HepG2 (cell line): ENCODE data around the gene CACNA1C. TPM values are rescaled to one million over a fixed set of nuclear protein-coding genes. Genes with fewer than 3 reads are reported as not detected.

Experiments used
- ATAC-seq: fragments of 200-7000 bp; cut with Tn5 transposase; 3 replicates; pipeline ENCODE4 v1.9.1; 2020; ENCODE audit warnings: mild to moderate bottlenecking, moderate library complexity
- BruUV-seq: library from RNA; stranded (reverse); fragments of 400-500 nt; replicated peaks from 2 replicates; lab custom pipeline; 2021; lab: Mats Ljungman, UMichigan
- CTCF ChIA-PET: fragments of 300-600 bp; formaldehyde crosslinking; extraction: SDS; loops from one replicate; lab custom pipeline; 2021; ENCODE audit warnings: low total read pairs, inconsistent platforms, low intra/inter-chr PET ratio; lab: Yijun Ruan, JAX
- POLR2A ChIA-PET: fragments of 350-600 bp; sonication (Branson Sonifier 250); formaldehyde crosslinking; loops from one replicate; lab custom pipeline; 2020; ENCODE audit warnings: antibody characterized with exemption, inconsistent platforms; lab: Yijun Ruan, JAX
- DNase-seq: peaks from one replicate; pipeline ENCODE4 v3.0.0-alpha.2; 2015; ENCODE audit warnings: low spot score
- FAIRE-seq: peaks from 3 replicates; lab custom pipeline; 2011; peaks lifted over from hg19 to GRCh38; lab: Jason Lieb, UNC
- H2AFZ ChIP-seq: one replicate; pipeline ENCODE4 v1.6.1; 2011; ENCODE audit warnings: low read length, inconsistent platforms
- H3K27ac ChIP-seq: fragments of 300-600 bp; 3 replicates; pipeline ENCODE4 v1.8.0; 2011; ENCODE audit warnings: mixed run types, mild to moderate bottlenecking, mixed read lengths, low read length, inconsistent platforms; ENCODE audit not compliant: insufficient read depth; ENCODE audit errors: extremely low read length
- H3K27me3 ChIP-seq, 2 experiments: fragments of 200-600 bp in 1 of 2; 2 replicates in 1 of 2; 3 replicates in 1 of 2; pipeline versions ENCODE4 v1.6.0 to v1.8.0; 2011; ENCODE audit warnings: low read length in 2 of 2, mild to moderate bottlenecking in 2 of 2, moderate library complexity in 2 of 2, inconsistent platforms in 1 of 2; ENCODE audit not compliant: insufficient read depth in 2 of 2, control insufficient read depth in 1 of 2
- H3K36me3 ChIP-seq, 2 experiments: fragments of 200-600 bp in 1 of 2; replicated peaks in 1 of 2; 2 replicates in 1 of 2; 3 replicates in 1 of 2; pipeline versions ENCODE4 v1.5.1 to v1.8.0; 2011; ENCODE audit warnings: low read length in 2 of 2, inconsistent platforms in 1 of 2; ENCODE audit not compliant: insufficient read depth in 2 of 2, control insufficient read depth in 1 of 2
- H3K4me1 ChIP-seq: 2 replicates; pipeline ENCODE4 v1.5.1; 2012; ENCODE audit warnings: low read length, inconsistent platforms; ENCODE audit not compliant: insufficient read depth
- H3K4me2 ChIP-seq: 2 replicates; pipeline ENCODE4 v1.6.0; 2011; ENCODE audit warnings: low read depth, low read length, inconsistent platforms
- H3K4me3 ChIP-seq, 3 experiments: fragments of 200-600 bp in 1 of 3; sonication (generic), shearing (Covaris generic) in 1 of 3; replicated peaks in 1 of 3; 2 replicates each; pipeline ENCODE4 v1.5.1; 2011 to 2016; ENCODE audit warnings: low read length in 3 of 3, inconsistent platforms in 2 of 3, low read depth in 2 of 3, mild to moderate bottlenecking in 2 of 3, control low read depth in 1 of 3, mixed read lengths in 1 of 3; ENCODE audit not compliant: insufficient read depth in 1 of 3
- H3K79me2 ChIP-seq: one replicate; pipeline ENCODE4 v1.6.1; 2011; ENCODE audit warnings: low read length, inconsistent platforms; ENCODE audit not compliant: insufficient read depth
- H3K9ac ChIP-seq: 2 replicates; pipeline ENCODE4 v1.6.0; 2011; ENCODE audit warnings: mild to moderate bottlenecking, low read depth, low read length, inconsistent platforms; ENCODE audit not compliant: insufficient read depth
- H3K9me3 ChIP-seq: 2 replicates; pipeline ENCODE4 v1.5.1; 2012; ENCODE audit warnings: mild to moderate bottlenecking, low read length
- H4K20me1 ChIP-seq: 2 replicates; pipeline ENCODE4 v1.6.0; 2011; ENCODE audit warnings: inconsistent platforms, mild to moderate bottlenecking, low read length, moderate library complexity; ENCODE audit not compliant: insufficient read depth
- TBP ChIP-seq: sonication (generic); formaldehyde crosslinking; IDR thresholded peaks from 2 replicates; pipeline ENCODE4 v1.5.0; 2020; ENCODE audit warnings: missing genetic modification reagents
- TIGD3 ChIP-seq: sonication (generic); formaldehyde crosslinking; IDR thresholded peaks from 2 replicates; pipeline ENCODE4 v1.5.1; 2020; ENCODE audit warnings: mild to moderate bottlenecking, missing genetic modification reagents, borderline replicate concordance
- ZBTB39 ChIP-seq: sonication (generic); formaldehyde crosslinking; IDR thresholded peaks from 2 replicates; pipeline ENCODE4 v1.5.0; 2020; ENCODE audit warnings: missing genetic modification reagents
- ZNF839 ChIP-seq: sonication (generic); formaldehyde crosslinking; IDR thresholded peaks from 2 replicates; pipeline ENCODE4 v1.4.0; 2020; ENCODE audit warnings: missing genetic modification reagents, mild to moderate bottlenecking, borderline replicate concordance
- WGBS: methylation state at CpG from one replicate; pipeline ENCODE4 v1.1.6; 2017; ENCODE audit warnings: low lambda C conversion rate; 5-methylcytosine and 5-hydroxymethylcytosine counted together
- in situ Hi-C: cut with HindIII; loops from 2 replicates; pipeline ENCODE4 v1.10.0; 2017; ENCODE audit warnings: low pct_unique_long_range_greater_than_20kb; ENCODE audit not compliant: extremely low pct_ligation_motif_present
- intact Hi-C: fragments of 100-400 bp; cut with micrococcal nuclease; formaldehyde crosslinking; loops from one replicate; pipeline ENCODE4 v1.10.0; 2022; ENCODE audit not compliant: unreplicated experiment
- polyA plus RNA-seq, 8 experiments: library from polyadenylated mRNA; depleted of rRNA in 3 of 8; stranded (reverse) in 7 of 8; unstranded in 1 of 8; fragments of >200 nt; fragmentation: Illumina TruSeq in 4 of 8; extraction: Trizol in 4 of 8; gene quantifications; 2 replicates each; pipeline versions ENCODE4 v1.2.1 to v1.2.3, GENCODE V29; 2011 to 2016; ENCODE audit warnings: low read depth in 4 of 8, missing spikeins in 1 of 8, mixed read lengths in 1 of 8; ENCODE audit not compliant: insufficient read depth in 1 of 8
- total RNA-seq, 5 experiments: library from RNA; depleted of rRNA; stranded (reverse); fragments of >200 nt; fragmentation: Illumina TruSeq; extraction: Trizol; gene quantifications; 2 replicates each; pipeline ENCODE4 v1.2.3, GENCODE V29; 2016; ENCODE audit warnings: low read depth in 1 of 5

The CACNA1C gene
- total and polyA plus RNA-seq, 2 of the 13 experiments (the other 11 are each of a cell fraction or from before 2014, with no cell fraction given): not detected

DNA sequence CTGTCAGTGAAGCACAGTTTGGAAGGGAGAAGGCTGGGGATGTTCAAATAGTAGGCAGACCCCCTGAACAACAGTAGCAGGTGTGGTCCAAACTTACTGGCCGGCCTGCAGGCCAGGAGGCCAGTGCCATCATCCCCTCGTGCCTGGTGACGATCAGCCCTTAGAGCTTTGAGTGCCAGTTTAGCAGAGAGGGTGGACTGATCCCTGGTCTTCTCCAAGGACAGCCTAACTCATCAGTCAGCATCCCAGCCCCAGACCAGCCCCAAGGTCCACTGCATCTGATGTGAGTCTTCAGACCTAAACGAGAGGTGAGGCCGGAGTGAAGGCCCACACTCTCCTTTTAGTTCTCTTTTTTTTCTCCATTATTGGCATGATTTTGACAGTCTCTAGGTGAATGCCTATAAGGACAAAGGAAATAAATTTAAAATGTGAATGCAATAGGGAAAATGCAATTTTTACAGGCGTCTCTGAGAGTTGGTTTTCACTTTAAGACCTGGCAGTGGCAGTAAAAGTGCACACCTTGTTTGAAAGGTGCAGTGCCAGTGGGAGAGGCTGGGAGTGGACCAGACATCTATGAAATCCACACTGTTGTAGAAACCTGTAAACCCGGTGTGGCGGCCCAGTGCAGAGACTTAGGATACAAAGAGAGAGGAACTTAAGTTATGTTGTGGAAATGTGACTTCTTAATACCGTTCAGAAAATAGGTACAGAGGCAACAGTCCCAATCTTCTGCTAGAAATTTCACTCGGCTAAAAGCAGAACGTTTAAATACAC is 311.2 kb downstream of the CACNA1C start:
- in situ Hi-C loops: no loop called here
- FAIRE-seq (no peak), ATAC-seq (no peak), DNase-seq (no peak)
- intact Hi-C loops: no loop called here
- Histone ChIP-seq H3K4me3 (no peak overlapping the region), H4K20me1 (no peaks in the 10 kb centered on the region), H3K9me3 (no peaks in the 10 kb centered on the region), H3K79me2 (no peaks in the 10 kb centered on the region), H3K9ac (no peak overlapping the region), H3K36me3 (no peaks in the 10 kb centered on the region), H3K27me3 (peaks cover 1 to 20% of the 10 kb centered on the region in 2 experiments; a peak in 4 of 5 replicates), H3K4me2 (no peak overlapping the region), H3K27ac (no peak overlapping the region), H3K4me1 (no peaks in the 10 kb centered on the region), H2AFZ (no peak overlapping the region)
- TF ChIP-seq TBP (no peak), ZBTB39 (CRISPR knock-in tag) (no peak), ZNF839 (CRISPR knock-in tag) (no peak), TIGD3 (CRISPR knock-in tag) (no peak)
- ChIA-PET CTCF (no interaction called here), POLR2A (no interaction called here)
- 15% methylated on average over 8 of the region's 11 CpGs for WGBS
- no TSS peak for BruUV-seq
